ENCODE results near the gene ZNF681.

GRCh38 chr19:23764781-23765180, 6.1 kb upstream of the ZNF681 start:
- no peak for TF ChIP-seq POLR2A (IDR thresholded peaks at IDR 0.05)
- TF ChIP-seq, protein P1, sequence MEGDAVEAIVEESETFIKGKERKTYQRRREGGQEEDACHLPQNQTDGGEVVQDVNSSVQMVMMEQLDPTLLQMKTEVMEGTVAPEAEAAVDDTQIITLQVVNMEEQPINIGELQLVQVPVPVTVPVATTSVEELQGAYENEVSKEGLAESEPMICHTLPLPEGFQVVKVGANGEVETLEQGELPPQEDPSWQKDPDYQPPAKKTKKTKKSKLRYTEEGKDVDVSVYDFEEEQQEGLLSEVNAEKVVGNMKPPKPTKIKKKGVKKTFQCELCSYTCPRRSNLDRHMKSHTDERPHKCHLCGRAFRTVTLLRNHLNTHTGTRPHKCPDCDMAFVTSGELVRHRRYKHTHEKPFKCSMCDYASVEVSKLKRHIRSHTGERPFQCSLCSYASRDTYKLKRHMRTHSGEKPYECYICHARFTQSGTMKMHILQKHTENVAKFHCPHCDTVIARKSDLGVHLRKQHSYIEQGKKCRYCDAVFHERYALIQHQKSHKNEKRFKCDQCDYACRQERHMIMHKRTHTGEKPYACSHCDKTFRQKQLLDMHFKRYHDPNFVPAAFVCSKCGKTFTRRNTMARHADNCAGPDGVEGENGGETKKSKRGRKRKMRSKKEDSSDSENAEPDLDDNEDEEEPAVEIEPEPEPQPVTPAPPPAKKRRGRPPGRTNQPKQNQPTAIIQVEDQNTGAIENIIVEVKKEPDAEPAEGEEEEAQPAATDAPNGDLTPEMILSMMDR (IDR thresholded peaks at IDR 0.05) = no peak

Data from uterus (tissue), 2 donors.